DOHH2 (cell line): ENCODE measurements around the gene ICOS.

Experiments used
- EZH2phosphoT487 ChIP-seq: fragments of 200-600 bp; sonication (generic); IDR thresholded peaks from 2 replicates; pipeline ENCODE4 v1.6.1; 2017; ENCODE audit warnings: borderline replicate concordance, mild to moderate bottlenecking, antibody characterized with exemption, low read length, moderate library complexity, mixed read lengths
- TF ChIP-seq, protein P1 (sequence below): fragments of 200-600 bp; sonication (generic); IDR thresholded peaks from one replicate; pipeline ENCODE4 v1.5.1; 2014; ENCODE audit warnings: antibody characterized with exemption, mild to moderate bottlenecking, low read depth, low read length; ENCODE audit not compliant: poor library complexity, severe bottlenecking

DNA sequence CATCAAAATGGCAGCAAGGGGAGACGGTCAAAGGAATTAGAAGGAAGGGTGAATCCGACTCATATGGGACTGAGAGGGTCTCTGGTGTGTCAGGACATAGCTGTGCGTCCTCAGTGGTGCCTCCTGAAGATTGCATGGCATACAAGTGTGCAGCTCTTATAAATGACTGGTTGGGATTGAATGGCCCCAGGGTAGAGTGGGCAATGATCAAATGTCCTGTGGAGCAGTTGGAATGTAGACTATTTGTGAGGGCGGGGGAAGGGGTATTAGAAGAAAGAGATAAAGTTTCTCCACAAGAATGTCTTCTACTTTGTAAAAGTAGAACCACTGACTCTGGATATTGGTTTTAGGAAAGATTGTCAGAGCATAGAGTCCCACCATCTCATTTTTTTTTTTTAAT lies 44.4 kb upstream of the ICOS start:
- TF ChIP-seq, protein P1, sequence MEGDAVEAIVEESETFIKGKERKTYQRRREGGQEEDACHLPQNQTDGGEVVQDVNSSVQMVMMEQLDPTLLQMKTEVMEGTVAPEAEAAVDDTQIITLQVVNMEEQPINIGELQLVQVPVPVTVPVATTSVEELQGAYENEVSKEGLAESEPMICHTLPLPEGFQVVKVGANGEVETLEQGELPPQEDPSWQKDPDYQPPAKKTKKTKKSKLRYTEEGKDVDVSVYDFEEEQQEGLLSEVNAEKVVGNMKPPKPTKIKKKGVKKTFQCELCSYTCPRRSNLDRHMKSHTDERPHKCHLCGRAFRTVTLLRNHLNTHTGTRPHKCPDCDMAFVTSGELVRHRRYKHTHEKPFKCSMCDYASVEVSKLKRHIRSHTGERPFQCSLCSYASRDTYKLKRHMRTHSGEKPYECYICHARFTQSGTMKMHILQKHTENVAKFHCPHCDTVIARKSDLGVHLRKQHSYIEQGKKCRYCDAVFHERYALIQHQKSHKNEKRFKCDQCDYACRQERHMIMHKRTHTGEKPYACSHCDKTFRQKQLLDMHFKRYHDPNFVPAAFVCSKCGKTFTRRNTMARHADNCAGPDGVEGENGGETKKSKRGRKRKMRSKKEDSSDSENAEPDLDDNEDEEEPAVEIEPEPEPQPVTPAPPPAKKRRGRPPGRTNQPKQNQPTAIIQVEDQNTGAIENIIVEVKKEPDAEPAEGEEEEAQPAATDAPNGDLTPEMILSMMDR: no peak
- TF ChIP-seq EZH2phosphoT487: no peak
